ENCODE results near the gene THOC6. TPM values are rescaled to one million over a fixed set of nuclear protein-coding genes. Genes with fewer than 3 reads are reported as not detected.

Gene THOC6
- total and polyA plus RNA-seq, 9 of the 15 experiments (the other 6 are each of a cell fraction or from before 2014, with no cell fraction given) = 2.5 to 65.4 (median 42.3) TPM

DNA sequence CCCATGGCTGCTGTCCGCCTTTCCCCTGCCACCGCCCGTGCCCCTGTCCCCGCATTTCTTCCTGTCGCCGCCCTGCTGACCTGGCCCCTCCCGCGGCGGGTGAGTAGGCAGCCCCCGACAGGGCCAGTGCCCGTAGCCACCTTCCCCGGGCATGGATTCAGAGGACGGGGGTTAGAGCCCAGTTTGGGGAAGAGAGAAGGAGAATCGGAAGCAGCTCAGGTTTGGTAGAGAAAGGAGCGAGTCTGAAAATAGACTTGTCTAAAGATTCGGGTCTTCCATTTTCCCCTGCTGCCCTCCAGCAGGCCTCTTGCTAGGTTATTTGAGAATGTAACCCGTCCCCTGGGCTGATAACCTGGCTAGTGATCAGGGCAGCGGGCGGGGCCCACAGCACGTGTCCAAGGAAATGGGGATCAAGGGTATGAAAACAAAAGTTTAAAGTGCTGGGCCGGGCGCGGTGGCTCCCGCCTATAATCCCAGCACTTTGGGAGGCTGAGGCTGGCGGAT, 19.0 kb upstream of the THOC6 start (continued):
- TF ChIP-seq ZNF263 (CRISPR knock-in tag; IDR thresholded peaks at IDR 0.05; ENCODE audit: borderline replicate concordance) (no peak), ZBED1 (IDR thresholded peaks at IDR 0.05) (no peak), CTBP1 (IDR thresholded peaks at IDR 0.05; ENCODE audit: borderline replicate concordance) (peak; percentile 75), RAD21 (CRISPR knock-in tag; conservative IDR thresholded peaks at IDR 0.05 in 1 of 2, IDR thresholded peaks at IDR 0.05 in 1 of 2) (no peak), ZNF347 (CRISPR knock-in tag; IDR thresholded peaks at IDR 0.05; ENCODE audit: low read depth) (no peak), ESRRB (CRISPR knock-in tag; IDR thresholded peaks at IDR 0.05; ENCODE audit: borderline replicate concordance) (no peak), SMAD4 (CRISPR knock-in tag; conservative IDR thresholded peaks at IDR 0.05) (peak; percentile 58), MCM2 (IDR thresholded peaks at IDR 0.05; ENCODE audit: low read depth) (no peak), ZFX (CRISPR knock-in tag; IDR thresholded peaks at IDR 0.05) (peak; percentile 69), ASH1L (IDR thresholded peaks at IDR 0.05; ENCODE audit: borderline replicate concordance, low read depth, partially characterized antibody) (no peak), HDGF (IDR thresholded peaks at IDR 0.05) (no peak), HIVEP1 (CRISPR knock-in tag; IDR thresholded peaks at IDR 0.05) (no peak), MCM3 (IDR thresholded peaks at IDR 0.05) (no peak), FOXA1 (IDR thresholded peaks at IDR 0.05; ENCODE audit: borderline replicate concordance) (no peak), RCOR1 (IDR thresholded peaks at IDR 0.05; ENCODE audit: borderline replicate concordance in 1 of 2, low read depth in 2 of 2, low read length in 2 of 2) (0 out of 4 replicates have a peak, but pooled peaks of 1 of the 2 experiments have one; percentile 3), PHB2 (IDR thresholded peaks at IDR 0.05; ENCODE audit: low read depth) (no peak), GATA2 (CRISPR knock-in tag; IDR thresholded peaks at IDR 0.05) (no peak), CBX5 (IDR thresholded peaks at IDR 0.05; ENCODE audit: borderline replicate concordance, low read depth) (no peak), SIRT6 (IDR thresholded peaks at IDR 0.05; ENCODE audit: low read depth, low read length) (no peak), GATAD2A (IDR thresholded peaks at IDR 0.05) (peak; percentile 44; the same call in 1 of the 2 replicates), ZNF174 (CRISPR knock-in tag; IDR thresholded peaks at IDR 0.05) (no peak), ZNF3 (CRISPR knock-in tag; IDR thresholded peaks at IDR 0.05) (no peak)
- TF ChIP-seq, protein P1, sequence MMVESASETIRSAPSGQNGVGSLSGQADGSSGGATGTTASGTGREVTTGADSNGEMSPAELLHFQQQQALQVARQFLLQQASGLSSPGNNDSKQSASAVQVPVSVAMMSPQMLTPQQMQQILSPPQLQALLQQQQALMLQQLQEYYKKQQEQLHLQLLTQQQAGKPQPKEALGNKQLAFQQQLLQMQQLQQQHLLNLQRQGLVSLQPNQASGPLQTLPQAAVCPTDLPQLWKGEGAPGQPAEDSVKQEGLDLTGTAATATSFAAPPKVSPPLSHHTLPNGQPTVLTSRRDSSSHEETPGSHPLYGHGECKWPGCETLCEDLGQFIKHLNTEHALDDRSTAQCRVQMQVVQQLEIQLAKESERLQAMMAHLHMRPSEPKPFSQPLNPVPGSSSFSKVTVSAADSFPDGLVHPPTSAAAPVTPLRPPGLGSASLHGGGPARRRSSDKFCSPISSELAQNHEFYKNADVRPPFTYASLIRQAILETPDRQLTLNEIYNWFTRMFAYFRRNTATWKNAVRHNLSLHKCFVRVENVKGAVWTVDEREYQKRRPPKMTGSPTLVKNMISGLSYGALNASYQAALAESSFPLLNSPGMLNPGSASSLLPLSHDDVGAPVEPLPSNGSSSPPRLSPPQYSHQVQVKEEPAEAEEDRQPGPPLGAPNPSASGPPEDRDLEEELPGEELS (CRISPR knock-in tag; IDR thresholded peaks at IDR 0.05; ENCODE audit: borderline replicate concordance) = no peak
- TF ChIP-seq, protein P2, sequence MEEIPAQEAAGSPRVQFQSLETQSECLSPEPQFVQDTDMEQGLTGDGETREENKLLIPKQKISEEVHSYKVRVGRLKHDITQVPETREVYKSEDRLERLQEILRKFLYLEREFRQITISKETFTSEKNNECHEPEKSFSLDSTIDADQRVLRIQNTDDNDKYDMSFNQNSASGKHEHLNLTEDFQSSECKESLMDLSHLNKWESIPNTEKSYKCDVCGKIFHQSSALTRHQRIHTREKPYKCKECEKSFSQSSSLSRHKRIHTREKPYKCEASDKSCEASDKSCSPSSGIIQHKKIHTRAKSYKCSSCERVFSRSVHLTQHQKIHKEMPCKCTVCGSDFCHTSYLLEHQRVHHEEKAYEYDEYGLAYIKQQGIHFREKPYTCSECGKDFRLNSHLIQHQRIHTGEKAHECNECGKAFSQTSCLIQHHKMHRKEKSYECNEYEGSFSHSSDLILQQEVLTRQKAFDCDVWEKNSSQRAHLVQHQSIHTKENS (CRISPR knock-in tag; IDR thresholded peaks at IDR 0.05) = no peak
- TF ChIP-seq, protein P3, sequence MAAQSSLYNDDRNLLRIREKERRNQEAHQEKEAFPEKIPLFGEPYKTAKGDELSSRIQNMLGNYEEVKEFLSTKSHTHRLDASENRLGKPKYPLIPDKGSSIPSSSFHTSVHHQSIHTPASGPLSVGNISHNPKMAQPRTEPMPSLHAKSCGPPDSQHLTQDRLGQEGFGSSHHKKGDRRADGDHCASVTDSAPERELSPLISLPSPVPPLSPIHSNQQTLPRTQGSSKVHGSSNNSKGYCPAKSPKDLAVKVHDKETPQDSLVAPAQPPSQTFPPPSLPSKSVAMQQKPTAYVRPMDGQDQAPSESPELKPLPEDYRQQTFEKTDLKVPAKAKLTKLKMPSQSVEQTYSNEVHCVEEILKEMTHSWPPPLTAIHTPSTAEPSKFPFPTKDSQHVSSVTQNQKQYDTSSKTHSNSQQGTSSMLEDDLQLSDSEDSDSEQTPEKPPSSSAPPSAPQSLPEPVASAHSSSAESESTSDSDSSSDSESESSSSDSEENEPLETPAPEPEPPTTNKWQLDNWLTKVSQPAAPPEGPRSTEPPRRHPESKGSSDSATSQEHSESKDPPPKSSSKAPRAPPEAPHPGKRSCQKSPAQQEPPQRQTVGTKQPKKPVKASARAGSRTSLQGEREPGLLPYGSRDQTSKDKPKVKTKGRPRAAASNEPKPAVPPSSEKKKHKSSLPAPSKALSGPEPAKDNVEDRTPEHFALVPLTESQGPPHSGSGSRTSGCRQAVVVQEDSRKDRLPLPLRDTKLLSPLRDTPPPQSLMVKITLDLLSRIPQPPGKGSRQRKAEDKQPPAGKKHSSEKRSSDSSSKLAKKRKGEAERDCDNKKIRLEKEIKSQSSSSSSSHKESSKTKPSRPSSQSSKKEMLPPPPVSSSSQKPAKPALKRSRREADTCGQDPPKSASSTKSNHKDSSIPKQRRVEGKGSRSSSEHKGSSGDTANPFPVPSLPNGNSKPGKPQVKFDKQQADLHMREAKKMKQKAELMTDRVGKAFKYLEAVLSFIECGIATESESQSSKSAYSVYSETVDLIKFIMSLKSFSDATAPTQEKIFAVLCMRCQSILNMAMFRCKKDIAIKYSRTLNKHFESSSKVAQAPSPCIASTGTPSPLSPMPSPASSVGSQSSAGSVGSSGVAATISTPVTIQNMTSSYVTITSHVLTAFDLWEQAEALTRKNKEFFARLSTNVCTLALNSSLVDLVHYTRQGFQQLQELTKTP (IDR thresholded peaks at IDR 0.05; ENCODE audit: low read depth in 1 of 2, partially characterized antibody in 2 of 2) = no peak

All from K562 (cell line).